Breast epithelium (tissue), 4 donors: ENCODE data around the gene FBN1. TPM values are rescaled to one million over a fixed set of nuclear protein-coding genes. Genes with fewer than 3 reads are reported as not detected.

ENCODE experiments used
- DNase-seq, 2 donors: peaks; one replicate each; pipeline ENCODE4 v3.0.0-alpha.2; 2019; ENCODE audit warnings: low spot score in 2 of 2
- H3K27ac ChIP-seq, 2 donors: fragments of 200-600 bp; sonication (generic) in 1 of 2; one replicate each; pipeline ENCODE4 v1.5.1; 2016 to 2019; ENCODE audit warnings: mild to moderate bottlenecking in 1 of 2
- H3K27me3 ChIP-seq, 2 donors: fragments of 200-600 bp; sonication (generic) in 1 of 2; one replicate each; pipeline versions ENCODE4 v1.5.1 to v1.6.0; 2017 to 2019; ENCODE audit warnings: control low read depth in 1 of 2, mild to moderate bottlenecking in 1 of 2
- H3K36me3 ChIP-seq: fragments of 200-600 bp; one replicate; pipeline ENCODE4 v1.5.1; 2019
- H3K4me1 ChIP-seq, 2 donors: fragments of 200-600 bp; sonication (generic); one replicate each; pipeline ENCODE4 v1.5.1; 2016 to 2019; ENCODE audit warnings: control low read depth in 1 of 2
- H3K4me3 ChIP-seq, 3 donors: fragments of 200-600 bp; sonication (generic); 1 replicate in 2 of 3; 2 replicates in 1 of 3; pipeline ENCODE4 v1.5.1; 2016 to 2019; ENCODE audit warnings: mild to moderate bottlenecking in 3 of 3, moderate library complexity in 2 of 3
- H3K9me3 ChIP-seq, 2 donors: fragments of 200-600 bp; sonication (generic) in 1 of 2; one replicate each; pipeline ENCODE4 v1.5.1; 2016 to 2019; ENCODE audit warnings: control low read depth in 1 of 2
- CTCF ChIP-seq, 3 donors: fragments of 450-650 bp; IDR thresholded peaks; one replicate each; pipeline ENCODE4 v1.5.1; 2016 to 2017; ENCODE audit warnings: antibody characterized with exemption in 3 of 3, mild to moderate bottlenecking in 3 of 3, moderate library complexity in 3 of 3
- POLR2A ChIP-seq: fragments of 450-650 bp; IDR thresholded peaks from one replicate; pipeline ENCODE4 v1.6.1; 2016; ENCODE audit warnings: antibody characterized with exemption, mild to moderate bottlenecking, moderate library complexity
- POLR2AphosphoS5 ChIP-seq, 3 donors: sonication (generic); formaldehyde crosslinking; IDR thresholded peaks; one replicate each; pipeline ENCODE4 v1.6.1; 2017; ENCODE audit warnings: antibody characterized with exemption in 3 of 3
- intact Hi-C: fragments of 100-400 bp; cut with DNase I; formaldehyde crosslinking; loops from one replicate; pipeline ENCODE4 v1.15.1; 2023; ENCODE audit warnings: low total_unique reads
- total RNA-seq, 3 donors: library from RNA; depleted of rRNA; stranded (reverse); fragments of >200 nt; gene quantifications; one replicate each; pipeline ENCODE4 v1.1.0, GENCODE V29; 2016

FBN1 gene
- total RNA-seq, 3 donors from 2014 or later: 38.5 to 210 (median 83.2) TPM

DNA sequence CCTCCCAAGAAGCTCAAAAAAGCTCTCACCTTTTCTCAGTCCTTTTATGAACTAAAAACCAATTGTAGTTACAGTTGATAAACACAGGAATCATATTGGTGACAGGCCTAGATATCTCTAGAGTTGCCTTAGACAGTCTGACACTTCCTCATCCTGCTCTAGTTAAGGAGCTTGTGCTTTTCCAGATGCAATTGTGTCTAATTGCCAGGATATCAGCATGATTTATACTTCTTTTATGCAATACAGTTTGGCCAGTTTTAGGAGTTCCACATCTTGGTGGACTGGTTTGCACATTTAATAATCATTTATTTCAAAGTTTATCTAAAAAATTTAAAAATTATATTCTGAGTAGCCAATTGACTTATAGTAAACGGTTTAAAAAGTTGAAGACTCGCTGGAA, 218.6 kb downstream of the FBN1 start:
- TF ChIP-seq CTCF (IDR thresholded peaks at IDR 0.05) (no peak), POLR2AphosphoS5 (IDR thresholded peaks at IDR 0.05) (no peak)
- no peak for DNase-seq
- intact Hi-C loops: no loop called here
- Histone ChIP-seq H3K27me3 (no peaks in the 10 kb centered on the region), H3K4me1 (no peaks in the 10 kb centered on the region), H3K27ac (no peak overlapping the region), H3K4me3 (no peak overlapping the region), H3K36me3 (peaks cover 3% of the 10 kb centered on the region), H3K9me3 (no peaks in the 10 kb centered on the region)

DNA sequence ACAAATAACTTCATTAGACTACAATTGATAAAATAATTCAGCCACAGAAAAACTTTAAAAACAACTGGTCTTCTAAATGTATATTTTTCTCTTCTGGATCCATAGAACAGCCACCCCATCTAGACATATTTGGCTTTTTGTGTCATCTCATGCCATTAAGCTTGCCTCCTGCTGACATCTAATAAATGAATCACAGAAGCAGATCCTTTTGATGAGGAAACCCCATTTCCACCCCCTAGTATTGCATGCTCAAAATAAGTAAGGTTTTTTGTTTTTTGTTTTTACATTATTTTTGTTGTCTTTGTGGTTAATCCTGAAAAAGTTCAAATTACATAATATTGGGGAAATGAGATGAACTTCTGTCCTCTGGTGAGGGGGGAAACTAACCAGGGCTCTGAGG, 219.5 kb downstream of the FBN1 start:
- DNase-seq: no peak
- TF ChIP-seq CTCF (IDR thresholded peaks at IDR 0.05) (no peak), POLR2AphosphoS5 (IDR thresholded peaks at IDR 0.05) (no peak), POLR2A (no peak)
- Histone ChIP-seq H3K4me3 (no peak overlapping the region), H3K9me3 (no peaks in the 10 kb centered on the region), H3K4me1 (no peaks in the 10 kb centered on the region), H3K27me3 (no peaks in the 10 kb centered on the region), H3K36me3 (peaks cover 3% of the 10 kb centered on the region), H3K27ac (no peak overlapping the region)
- intact Hi-C loops: no loop called here

- peaks cover 3% of the 10 kb centered on the region for H3K36me3 ChIP-seq
- intact Hi-C loops: no loop called here
- no peak overlapping the region for H3K4me3 ChIP-seq
- TF ChIP-seq POLR2AphosphoS5 (IDR thresholded peaks at IDR 0.05) (no peak), CTCF (IDR thresholded peaks at IDR 0.05) (no peak), POLR2A (no peak)
- H3K27ac ChIP-seq: no peak overlapping the region
- no peaks in the 10 kb centered on the region for H3K4me1 ChIP-seq
- H3K27me3 ChIP-seq: no peaks in the 10 kb centered on the region
- H3K9me3 ChIP-seq: no peaks in the 10 kb centered on the region
- DNase-seq: no peak
Observed at GRCh38 chr15:48425051-48425450, 220.5 kb downstream of the FBN1 start.

GRCh38 chr15:48423896-48424475, 221.5 kb downstream of the FBN1 start:
- no peaks in the 10 kb centered on the region for H3K4me1 ChIP-seq
- no peak for TF ChIP-seq POLR2AphosphoS5 (IDR thresholded peaks at IDR 0.05)
- TF ChIP-seq POLR2A: no peak
- no peak for TF ChIP-seq CTCF (IDR thresholded peaks at IDR 0.05)
- H3K27ac ChIP-seq: no peak overlapping the region
- H3K27me3 ChIP-seq: no peaks in the 10 kb centered on the region
- no peaks in the 10 kb centered on the region for H3K9me3 ChIP-seq
- H3K36me3 ChIP-seq: peaks cover 3% of the 10 kb centered on the region
- H3K4me3 ChIP-seq: no peak overlapping the region
- DNase-seq: no peak
- intact Hi-C loops: no loop called here

GRCh38 chr15:48423342-48423741, 222.2 kb downstream of the FBN1 start:
- TF ChIP-seq POLR2AphosphoS5 (IDR thresholded peaks at IDR 0.05) (no peak), POLR2A (no peak), CTCF (IDR thresholded peaks at IDR 0.05) (no peak)
- no peak for DNase-seq
- Histone ChIP-seq H3K36me3 (peaks cover 3% of the 10 kb centered on the region), H3K4me3 (no peak overlapping the region), H3K27me3 (no peaks in the 10 kb centered on the region), H3K27ac (peak overlapping the region in 1 of 2 donors; percentile 55), H3K9me3 (no peaks in the 10 kb centered on the region), H3K4me1 (no peaks in the 10 kb centered on the region)
- intact Hi-C loops: no loop called here
